Thoracic aorta endothelial cell (primary cell): Measurements from ENCODE around the gene S100Z. TPM values are rescaled to one million over a fixed set of nuclear protein-coding genes. Genes with fewer than 3 reads are reported as not detected.

ENCODE experiments used
- small RNA-seq: library from RNA; depleted of rRNA; stranded (forward); fragments of <200 nt; gene quantifications from one replicate; pipeline ENCODE3, GENCODE V24; 2012
- total RNA-seq: library from RNA; depleted of rRNA; stranded (reverse); fragments of >200 nt; gene quantifications from 2 replicates; pipeline ENCODE4 v1.2.3, GENCODE V29; 2012

S100Z gene
- not detected in 2 replicates for total RNA-seq

DNA sequence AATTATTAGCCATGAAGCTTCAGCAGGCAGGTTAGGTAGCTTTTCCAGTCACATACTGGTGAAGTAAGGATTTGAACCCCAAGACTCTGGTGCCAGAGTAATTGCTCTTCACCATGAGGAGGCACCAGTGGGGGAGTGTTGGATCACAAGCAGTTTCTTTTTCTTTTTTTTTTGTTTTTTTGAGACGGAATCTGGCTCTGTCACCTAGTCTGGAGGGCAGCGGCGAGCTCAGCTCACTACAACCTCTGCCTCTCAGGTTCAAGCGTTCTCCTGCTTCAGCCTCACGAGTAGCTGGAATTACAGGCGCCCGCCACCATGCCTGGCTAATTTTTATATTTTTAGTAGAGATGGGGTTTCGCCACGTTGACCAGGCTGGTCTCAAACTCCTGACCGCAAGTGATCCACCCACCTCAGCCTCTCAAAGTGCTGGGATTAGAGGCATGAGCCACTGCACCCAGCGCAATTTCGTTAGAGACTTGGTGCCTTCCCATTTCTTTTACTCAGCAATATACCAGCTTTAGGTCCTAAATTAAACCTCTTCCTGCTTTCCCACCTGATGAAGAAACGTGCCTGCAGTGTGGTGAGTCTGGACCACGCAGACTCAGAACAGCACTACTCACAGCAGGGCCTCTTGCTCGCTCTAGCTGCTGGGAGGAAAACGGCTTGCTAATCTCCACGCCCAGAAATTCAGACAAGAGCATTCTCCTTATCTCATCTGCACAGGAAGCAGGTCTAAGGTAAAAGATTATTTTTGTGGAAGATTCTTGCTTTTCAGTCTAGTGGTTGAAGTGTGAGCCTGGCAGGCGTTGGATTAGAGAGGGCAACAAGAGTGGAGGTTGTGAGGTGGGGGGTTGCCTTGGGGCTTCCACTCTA lies at the start of gene S100Z:
Gene S100Z (plus strand): TSS at position 596 of the 873 bp plus-strand sequence. CDS start 25,346 bp downstream, outside the sequence.

DNA sequence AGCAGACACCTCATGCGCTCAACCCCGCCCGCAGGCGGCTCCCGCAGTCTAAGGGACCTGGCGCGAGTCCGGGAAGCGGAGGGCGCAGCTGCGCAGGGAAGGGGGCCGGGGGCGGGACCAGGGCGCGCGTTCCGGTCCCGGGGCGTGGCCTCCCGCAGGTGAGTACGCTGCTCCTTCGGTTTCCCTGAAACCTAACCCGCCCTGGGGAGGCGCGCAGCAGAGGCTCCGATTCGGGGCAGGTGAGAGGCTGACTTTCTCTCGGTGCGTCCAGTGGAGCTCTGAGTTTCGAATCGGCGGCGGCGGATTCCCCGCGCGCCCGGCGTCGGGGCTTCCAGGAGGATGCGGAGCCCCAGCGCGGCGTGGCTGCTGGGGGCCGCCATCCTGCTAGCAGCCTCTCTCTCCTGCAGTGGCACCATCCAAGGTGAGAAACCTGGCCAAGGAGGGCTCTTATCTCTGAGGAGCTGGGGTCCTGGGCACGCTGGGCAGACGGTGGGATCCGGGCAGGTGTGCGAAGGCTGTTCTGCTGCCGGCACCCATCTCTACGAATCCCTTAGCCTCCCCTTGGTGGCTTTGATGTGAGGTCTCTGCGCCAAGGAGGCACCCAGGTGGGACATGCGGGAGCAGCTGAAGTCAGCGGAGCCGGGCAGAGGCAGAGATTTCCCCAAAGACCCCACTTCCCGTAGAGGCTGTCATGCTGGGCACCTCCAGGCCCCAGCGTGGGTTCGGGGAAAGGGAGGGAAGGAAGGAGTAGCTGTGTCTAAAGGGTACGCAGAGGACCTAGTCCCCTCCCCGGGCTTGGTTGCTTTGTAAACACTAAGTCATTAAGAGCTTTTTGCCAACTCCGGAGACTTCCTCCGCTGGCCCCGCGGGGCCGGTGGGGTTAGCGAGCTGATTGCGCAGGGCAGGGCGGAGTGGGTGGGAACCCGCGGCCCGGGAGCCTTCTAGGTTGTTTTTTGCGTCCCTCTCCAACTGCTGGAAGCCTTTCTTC lies 30.7 kb upstream of the S100Z start, which contains the start of gene F2RL1:
Gene F2RL1 (plus strand): TSS at position 187 of the 988 bp plus-strand sequence. CDS start 153 bp downstream, at position 340.

DNA sequence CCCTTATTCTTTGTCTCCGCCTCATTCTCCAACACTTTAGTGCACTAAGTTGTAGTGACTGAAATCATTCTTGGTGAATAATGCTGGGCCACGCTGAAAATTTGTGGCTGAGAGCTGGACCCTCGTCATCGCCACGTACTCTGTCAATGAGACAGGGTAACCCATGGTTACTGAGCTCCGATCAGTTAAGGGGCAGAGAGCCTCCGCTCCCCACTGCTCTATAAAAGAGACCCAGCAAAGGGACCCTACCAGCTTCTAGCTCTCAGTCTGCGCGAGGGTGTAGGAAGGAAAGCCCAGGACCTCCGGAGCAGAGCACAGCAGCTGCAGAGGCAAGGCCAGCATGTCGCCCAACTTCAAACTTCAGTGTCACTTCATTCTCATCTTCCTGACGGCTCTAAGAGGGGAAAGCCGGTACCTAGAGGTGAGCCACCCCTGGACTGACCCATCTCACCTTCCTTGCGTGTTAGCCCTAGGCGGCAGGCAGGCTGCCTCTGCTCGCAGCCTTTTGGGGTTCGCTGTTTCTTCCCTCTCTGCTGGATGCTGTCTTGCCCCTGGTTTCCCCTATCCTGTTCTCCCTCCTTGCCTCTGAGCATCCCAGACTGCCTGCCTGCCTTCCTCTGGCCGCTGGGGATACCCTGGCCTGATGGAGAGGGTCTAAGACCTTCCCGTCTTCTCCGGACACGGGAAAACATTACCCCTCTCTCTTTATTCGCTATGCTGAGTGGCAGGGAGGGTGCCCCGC lies 103.2 kb downstream of the S100Z start, which contains the start of gene CRHBP:
Gene CRHBP (plus strand): TSS at position 251 of the 742 bp plus-strand sequence. CDS start 90 bp downstream, at position 341.

Small RNA genes lying within 50 kb of the gene (small RNA-seq; reads per million reads assigned to genes)
- gene RN7SL208P: not detected
- 0.49 reads per million for gene RNU6ATAC36P

Other genes starting within 250 kb of the S100Z start
- 0.29 and 0.80 TPM in 2 replicates for gene F2RL2, start 226.6 kb upstream of the S100Z start, total RNA-seq
- gene F2R, start 133.9 kb upstream of the S100Z start, total RNA-seq: 213 and 236 TPM in 2 replicates
- 21.8 and 78.1 TPM in 2 replicates for gene F2RL1, start 31.0 kb upstream of the S100Z start, total RNA-seq
- not detected in 2 replicates for gene CRHBP, start 103.0 kb downstream of the S100Z start, total RNA-seq
- gene AGGF1, start 180.4 kb downstream of the S100Z start, total RNA-seq: 22.0 and 22.7 TPM in 2 replicates
- 3.8 and 4.7 TPM in 2 replicates for gene ZBED3, start 237.3 kb downstream of the S100Z start, total RNA-seq